ENCODE measurements around the gene MAP7. TPM values are rescaled to one million over a fixed set of nuclear protein-coding genes. Genes with fewer than 3 reads are reported as not detected.
"Not testable (repeated sequence)": the region's sequence is repeated elsewhere in the genome, so short reads cannot be mapped to it uniquely, and the experiment has no call there.

Gene MAP7
- total RNA-seq, 6 experiments from 2014 or later: 0.14 to 0.65 (median 0.51) TPM

DNA sequence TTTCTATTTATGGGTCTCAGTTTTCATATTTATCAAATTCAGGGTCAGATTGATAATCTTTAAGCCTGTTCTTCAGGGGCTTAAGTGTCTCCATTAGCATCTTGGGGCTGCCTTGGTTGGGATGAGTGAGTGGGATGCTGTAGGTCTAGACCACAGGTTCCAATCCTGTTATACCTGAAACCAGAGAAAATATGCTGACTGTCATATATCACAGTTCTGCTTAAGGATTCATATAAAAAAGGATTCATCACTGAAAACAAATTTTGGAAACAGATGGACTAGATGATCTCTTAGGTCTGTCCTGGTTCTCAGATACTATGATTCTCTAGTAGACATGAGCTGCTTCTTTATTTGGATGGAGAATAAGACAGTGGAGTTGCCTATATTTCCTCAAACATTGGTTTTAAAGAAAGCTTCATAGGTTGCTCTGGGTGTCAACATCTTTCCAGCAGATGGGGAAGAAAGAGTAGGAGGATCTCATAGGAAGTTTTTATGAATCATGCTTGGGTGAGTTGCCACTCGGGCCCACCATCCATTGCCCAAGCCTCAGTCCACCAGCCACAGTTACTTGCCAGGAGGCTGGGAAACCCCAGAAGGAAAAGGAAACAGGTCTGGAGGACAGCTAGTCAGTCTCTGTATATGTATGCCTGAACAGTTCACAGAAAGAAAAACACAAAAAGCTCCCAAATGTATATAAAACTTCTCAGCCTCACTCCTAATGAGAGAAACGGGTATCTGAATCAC is 42.9 kb upstream of the MAP7 start:
- Mint-ChIP-seq H3K27me3 (ENCODE audit: insufficient read depth) (peaks cover 2% of the 10 kb centered on the region; the same call in 1 of the 2 replicates), H3K27ac (peak overlapping the region; percentile 100), H3K36me3 (ENCODE audit: low read depth) (peaks cover 67% of the 10 kb centered on the region), H3K9me3 (no peaks in the 10 kb centered on the region), H3K4me3 (peak overlapping the region; percentile 79), H3K4me1 (ENCODE audit: low read depth) (peaks cover 50% of the 10 kb centered on the region)
- DNase-seq: no peak
- TF ChIP-seq, protein P1, sequence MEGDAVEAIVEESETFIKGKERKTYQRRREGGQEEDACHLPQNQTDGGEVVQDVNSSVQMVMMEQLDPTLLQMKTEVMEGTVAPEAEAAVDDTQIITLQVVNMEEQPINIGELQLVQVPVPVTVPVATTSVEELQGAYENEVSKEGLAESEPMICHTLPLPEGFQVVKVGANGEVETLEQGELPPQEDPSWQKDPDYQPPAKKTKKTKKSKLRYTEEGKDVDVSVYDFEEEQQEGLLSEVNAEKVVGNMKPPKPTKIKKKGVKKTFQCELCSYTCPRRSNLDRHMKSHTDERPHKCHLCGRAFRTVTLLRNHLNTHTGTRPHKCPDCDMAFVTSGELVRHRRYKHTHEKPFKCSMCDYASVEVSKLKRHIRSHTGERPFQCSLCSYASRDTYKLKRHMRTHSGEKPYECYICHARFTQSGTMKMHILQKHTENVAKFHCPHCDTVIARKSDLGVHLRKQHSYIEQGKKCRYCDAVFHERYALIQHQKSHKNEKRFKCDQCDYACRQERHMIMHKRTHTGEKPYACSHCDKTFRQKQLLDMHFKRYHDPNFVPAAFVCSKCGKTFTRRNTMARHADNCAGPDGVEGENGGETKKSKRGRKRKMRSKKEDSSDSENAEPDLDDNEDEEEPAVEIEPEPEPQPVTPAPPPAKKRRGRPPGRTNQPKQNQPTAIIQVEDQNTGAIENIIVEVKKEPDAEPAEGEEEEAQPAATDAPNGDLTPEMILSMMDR (IDR thresholded peaks at IDR 0.05): no peak

DNA sequence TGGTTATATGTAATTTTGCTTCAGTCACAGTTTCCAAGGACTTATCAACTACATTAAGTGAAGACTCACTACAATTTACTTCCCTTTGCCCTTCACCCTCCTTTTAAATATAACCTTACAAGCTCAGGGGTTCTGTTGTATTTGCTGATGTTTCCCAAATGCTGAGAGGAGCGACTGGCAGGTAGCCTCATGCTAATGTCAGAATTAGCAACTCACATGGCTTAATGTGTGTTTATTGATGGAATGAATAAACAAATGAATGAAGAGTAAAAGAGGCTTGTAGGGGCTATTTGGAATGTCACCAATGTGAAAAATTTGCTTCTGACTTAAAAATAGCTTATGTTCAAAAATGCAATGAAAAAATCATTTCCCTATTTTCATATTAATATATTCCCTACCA is 41.4 kb upstream of the MAP7 start:
- H3K27me3 Mint-ChIP-seq (ENCODE audit: insufficient read depth): peaks cover 2% of the 10 kb centered on the region; the same call in 1 of the 2 replicates
- H3K36me3 Mint-ChIP-seq (ENCODE audit: low read depth): peaks cover 64% of the 10 kb centered on the region
- H3K9me3 Mint-ChIP-seq: no peaks in the 10 kb centered on the region

DNA sequence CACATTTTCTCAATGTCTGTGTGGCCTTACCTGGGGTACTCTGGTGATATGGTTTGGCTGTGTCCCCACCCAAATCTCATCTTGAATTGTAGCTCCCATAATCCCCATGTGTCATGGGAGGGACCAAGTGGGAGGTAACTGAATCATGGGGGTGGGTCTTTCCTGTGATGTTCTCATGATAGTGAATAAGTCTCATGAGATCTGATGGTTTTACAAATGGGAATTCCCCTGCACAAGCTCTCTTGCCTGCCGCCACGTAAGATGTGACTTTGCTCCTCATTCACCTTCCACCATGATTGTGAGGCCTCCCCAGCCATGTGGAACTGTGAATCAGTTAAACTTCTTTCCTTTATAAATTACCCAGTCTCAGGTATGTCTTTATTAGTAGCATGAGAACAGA is 40.6 kb upstream of the MAP7 start:
- not testable (repeated sequence) for DNase-seq; H3K27me3 Mint-ChIP-seq (ENCODE audit: insufficient read depth); H3K4me3 Mint-ChIP-seq; H3K9me3 Mint-ChIP-seq; H3K27ac Mint-ChIP-seq
- Mint-ChIP-seq H3K36me3 (ENCODE audit: low read depth) (peaks cover 56% of the 10 kb centered on the region), H3K4me1 (ENCODE audit: low read depth) (peaks cover 67% of the 10 kb centered on the region)

More for the DNA sequence above, 41.4 kb upstream of the MAP7 start:
- peaks cover 65% of the 10 kb centered on the region for H3K4me1 Mint-ChIP-seq (ENCODE audit: low read depth)
- no peak overlapping the region for H3K4me3 Mint-ChIP-seq
- H3K27ac Mint-ChIP-seq: no peak overlapping the region
- TF ChIP-seq, protein P1 (IDR thresholded peaks at IDR 0.05): no peak
- no peak for DNase-seq

DNA sequence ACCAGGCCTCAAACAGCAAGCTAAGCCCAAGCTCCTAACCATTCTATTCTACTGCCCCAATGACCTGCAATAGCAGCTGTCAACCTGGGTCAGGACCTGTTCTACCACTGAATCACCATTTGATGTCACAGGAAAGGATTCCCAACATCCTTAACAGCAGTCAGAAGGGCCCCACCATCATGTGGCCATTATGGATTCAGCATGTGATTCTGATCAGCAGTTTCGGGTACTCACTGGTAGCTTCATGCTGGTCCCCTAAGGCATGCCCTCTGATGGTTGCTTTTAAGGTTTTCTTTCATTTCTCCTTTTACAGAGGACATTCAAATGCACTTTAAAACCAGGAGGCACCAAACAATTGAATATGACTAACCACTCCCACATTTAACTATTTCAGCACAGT is 37.3 kb upstream of the MAP7 start:
- peaks cover 52% of the 10 kb centered on the region for H3K36me3 Mint-ChIP-seq (ENCODE audit: low read depth)
- no peaks in the 10 kb centered on the region for H3K9me3 Mint-ChIP-seq
- H3K4me1 Mint-ChIP-seq (ENCODE audit: low read depth): peaks cover 57% of the 10 kb centered on the region
- no peak overlapping the region for H3K4me3 Mint-ChIP-seq
- no peak for DNase-seq
- H3K27me3 Mint-ChIP-seq (ENCODE audit: insufficient read depth): no peaks in the 10 kb centered on the region
- peak overlapping the region; percentile 93 for H3K27ac Mint-ChIP-seq
- TF ChIP-seq, protein P1 (IDR thresholded peaks at IDR 0.05): peak; percentile 13; the same call in 1 of the 2 replicates

DNA sequence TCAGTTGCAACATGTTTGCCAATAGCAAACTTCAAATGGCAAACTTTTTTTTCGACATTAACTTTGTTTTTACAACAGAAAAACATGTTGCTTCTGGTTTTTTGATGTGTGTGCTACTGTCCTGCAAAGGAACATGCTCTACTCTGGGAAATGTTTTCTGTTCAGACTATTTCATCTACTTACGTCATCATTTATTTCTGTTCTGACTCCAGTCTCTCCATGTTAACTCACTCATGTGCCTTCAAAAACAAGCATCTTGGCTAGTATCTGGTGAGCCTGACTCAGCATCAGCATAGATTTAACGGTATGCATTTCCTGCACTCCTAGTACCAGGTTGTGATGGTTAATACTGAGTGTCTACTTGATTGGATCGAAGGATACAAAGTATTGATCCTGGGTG is 36.1 kb upstream of the MAP7 start:
- DNase-seq: peak; percentile 84
- Mint-ChIP-seq H3K4me3 (peak overlapping the region; percentile 56), H3K36me3 (ENCODE audit: low read depth) (peaks cover 45% of the 10 kb centered on the region), H3K4me1 (ENCODE audit: low read depth) (peaks cover 53% of the 10 kb centered on the region), H3K27ac (peak overlapping the region; percentile 93), H3K9me3 (no peaks in the 10 kb centered on the region), H3K27me3 (ENCODE audit: insufficient read depth) (no peaks in the 10 kb centered on the region)
- TF ChIP-seq, protein P1 (IDR thresholded peaks at IDR 0.05): no peak

DNA sequence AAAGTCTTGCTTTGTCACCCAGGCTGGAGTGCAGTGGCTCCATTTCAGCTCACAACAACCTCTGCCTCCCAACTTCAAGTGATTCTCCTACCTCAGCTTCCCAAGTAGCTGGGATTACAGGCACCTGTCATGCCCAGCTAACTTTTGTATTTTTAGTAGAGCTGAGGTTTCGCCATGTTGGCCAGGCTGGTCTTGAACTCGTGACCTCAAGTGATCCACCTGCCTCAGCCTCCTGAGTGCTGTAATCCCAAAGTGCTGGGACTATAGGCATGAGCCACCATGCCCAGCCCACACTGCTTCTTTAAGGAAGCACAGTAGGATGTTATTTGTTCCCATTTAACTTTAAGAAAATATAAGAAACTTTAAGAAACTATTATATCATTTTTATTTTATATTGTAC is 35.3 kb upstream of the MAP7 start:
- H3K27me3 Mint-ChIP-seq (ENCODE audit: insufficient read depth); H3K9me3 Mint-ChIP-seq; H3K4me3 Mint-ChIP-seq; DNase-seq: not testable (repeated sequence)
- Mint-ChIP-seq H3K27ac (peak overlapping the region; percentile 93; the same call in 1 of the 2 replicates), H3K36me3 (ENCODE audit: low read depth) (peaks cover 37% of the 10 kb centered on the region), H3K4me1 (ENCODE audit: low read depth) (peaks cover 53% of the 10 kb centered on the region)

DNA sequence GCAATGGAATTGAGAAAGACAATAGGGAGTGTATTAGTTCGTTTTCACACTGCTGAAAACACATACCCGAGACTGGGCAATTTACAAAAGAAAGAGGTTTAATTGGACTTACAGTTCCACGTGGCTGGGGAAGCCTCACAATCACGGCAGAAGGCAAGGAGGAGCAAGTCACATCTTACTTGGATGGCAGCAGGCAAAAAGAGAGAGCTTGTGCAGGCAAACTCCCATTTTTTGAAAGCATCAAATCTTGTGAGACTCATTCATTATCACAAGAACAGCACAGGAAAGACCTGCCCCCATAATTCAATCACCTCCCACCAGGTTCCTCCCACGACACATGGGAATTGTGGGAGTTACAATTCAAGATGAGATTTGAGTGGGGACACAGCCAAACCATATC is 34.1 kb upstream of the MAP7 start:
- not testable (repeated sequence) for H3K27me3 Mint-ChIP-seq (ENCODE audit: insufficient read depth); H3K4me3 Mint-ChIP-seq; H3K9me3 Mint-ChIP-seq; DNase-seq
- H3K36me3 Mint-ChIP-seq (ENCODE audit: low read depth): peaks cover 29% of the 10 kb centered on the region
- H3K4me1 Mint-ChIP-seq (ENCODE audit: low read depth): peaks cover 53% of the 10 kb centered on the region
- H3K27ac Mint-ChIP-seq: peak overlapping the region; percentile 94

Data from HFFc6 (cell line).